ENCODE data around the gene MAST1.
A peak's percentile ranks its signal among the peaks of the same experiment; 100 is the strongest.
"Not testable (repeated sequence)": the region's sequence is repeated elsewhere in the genome, so short reads cannot be mapped to it uniquely, and the experiment has no call there.

The MAST1 gene

GRCh38 chr19:12872941-12873890 lies 34.9 kb downstream of the MAST1 start:
- no peak for DNase-seq

GRCh38 chr19:12873891-12874745 lies 35.8 kb downstream of the MAST1 start:
- no peak for DNase-seq

- DNase-seq: no peak
Measured at GRCh38 chr19:12875086-12875485, 36.8 kb downstream of the MAST1 start.

- DNase-seq: no peak
Measured at GRCh38 chr19:12880551-12881171, 42.3 kb downstream of the MAST1 start.

GRCh38 chr19:12881172-12881808 lies 43.0 kb downstream of the MAST1 start, which contains the start of gene DNASE2:
Gene DNASE2 (minus strand): TSS chr19:12881449. CDS start chr19:12881375, 74 bp downstream.
- DNase-seq: peak; percentile 70

- DNase-seq: no peak
Measured at GRCh38 chr19:12882589-12882988, 44.3 kb downstream of the MAST1 start.

- no peak for DNase-seq
Measured at GRCh38 chr19:12884202-12884601, 45.9 kb downstream of the MAST1 start.

GRCh38 chr19:12884627-12884925 lies 46.3 kb downstream of the MAST1 start:
- DNase-seq: no peak

GRCh38 chr19:12884926-12885748 lies 46.8 kb downstream of the MAST1 start:
- DNase-seq: no peak

GRCh38 chr19:12885749-12886650 lies 47.7 kb downstream of the MAST1 start:
- DNase-seq: no peak

- no peak for DNase-seq
Measured at GRCh38 chr19:12886651-12886968, 48.3 kb downstream of the MAST1 start.

GRCh38 chr19:12886969-12887747 lies 48.8 kb downstream of the MAST1 start, which contains the start of gene KLF1:
Gene KLF1 (minus strand): TSS chr19:12887201. CDS start chr19:12887140, 61 bp downstream.
- DNase-seq: no peak

- no peak for DNase-seq
Measured at GRCh38 chr19:12888006-12888603, 49.8 kb downstream of the MAST1 start.

GRCh38 chr19:12890299-12890786 lies 52.0 kb downstream of the MAST1 start:
- not testable (repeated sequence) for DNase-seq

- DNase-seq: peak; percentile 97
Measured at GRCh38 chr19:12890787-12891552, 52.7 kb downstream of the MAST1 start, which contains the start of gene GCDH. Gene GCDH (plus strand): TSS chr19:12891160. CDS start chr19:12891305, 145 bp downstream.

GRCh38 chr19:12891553-12892021 lies 53.3 kb downstream of the MAST1 start:
- no peak for DNase-seq

- no peak for DNase-seq
Measured at GRCh38 chr19:12893582-12893981, 55.3 kb downstream of the MAST1 start.

- no peak for DNase-seq
Measured at GRCh38 chr19:12896460-12896859, 58.1 kb downstream of the MAST1 start.

All from NK-92 treated with Interleukin-12 subunit alpha and Interleukin-12 subunit beta, amount 100 ng/mL, for 24 hours (cell line).